Activated naive CD4-positive, alpha-beta T cell treated with anti-CD3 and anti-CD28 coated beads, Interleukin-2, amount 50 U/mL, for 16 hours (primary cell): Measurements from ENCODE around the gene KCNQ5.

Experiments
- DNase-seq: peaks from one replicate; pipeline ENCODE4 v3.0.0-alpha.2; 2020

Gene KCNQ5

GRCh38 chr6:72642435-72642834 is 20.6 kb downstream of the KCNQ5 start:
- no peak for DNase-seq

GRCh38 chr6:72643214-72643613 is 21.4 kb downstream of the KCNQ5 start:
- DNase-seq = no peak

GRCh38 chr6:72646604-72647485 is 25.0 kb downstream of the KCNQ5 start:
- DNase-seq = no peak

GRCh38 chr6:72647489-72647888 is 25.6 kb downstream of the KCNQ5 start:
- no peak for DNase-seq

GRCh38 chr6:72649032-72649984 is 27.4 kb downstream of the KCNQ5 start:
- no peak for DNase-seq

GRCh38 chr6:72650081-72650745 is 28.3 kb downstream of the KCNQ5 start:
- DNase-seq = no peak

GRCh38 chr6:72651174-72651573 is 29.3 kb downstream of the KCNQ5 start:
- no peak for DNase-seq

- no peak for DNase-seq
Measured at GRCh38 chr6:72651967-72652956, 30.4 kb downstream of the KCNQ5 start.

- no peak for DNase-seq
Measured at GRCh38 chr6:72653026-72653425, 31.2 kb downstream of the KCNQ5 start.

GRCh38 chr6:72654071-72654621 is 32.3 kb downstream of the KCNQ5 start:
- DNase-seq = no peak

GRCh38 chr6:72657407-72658197 is 35.7 kb downstream of the KCNQ5 start:
- DNase-seq = no peak

GRCh38 chr6:72659754-72660153 is 37.9 kb downstream of the KCNQ5 start:
- no peak for DNase-seq

- DNase-seq = no peak
Measured at GRCh38 chr6:72661411-72661810, 39.5 kb downstream of the KCNQ5 start.

- DNase-seq = no peak
Measured at GRCh38 chr6:72665599-72665998, 43.7 kb downstream of the KCNQ5 start.

- DNase-seq = peak; percentile 10
Measured at GRCh38 chr6:72669324-72669723, 47.5 kb downstream of the KCNQ5 start.

- no peak for DNase-seq
Measured at GRCh38 chr6:72672906-72673305, 51.0 kb downstream of the KCNQ5 start.

GRCh38 chr6:72674842-72675241 is 53.0 kb downstream of the KCNQ5 start:
- no peak for DNase-seq

GRCh38 chr6:72675396-72675795 is 53.5 kb downstream of the KCNQ5 start:
- DNase-seq = no peak

- no peak for DNase-seq
Measured at GRCh38 chr6:72676995-72677394, 55.1 kb downstream of the KCNQ5 start.

GRCh38 chr6:72677740-72678139 is 55.9 kb downstream of the KCNQ5 start:
- DNase-seq = no peak

GRCh38 chr6:72683797-72684196 is 61.9 kb downstream of the KCNQ5 start:
- no peak for DNase-seq
